ENCODE data around the gene FAM240A. TPM values are rescaled to one million over a fixed set of nuclear protein-coding genes. Genes with fewer than 3 reads are reported as not detected.

FAM240A gene
- total RNA-seq, 1 donor from 2014 or later, result not detected

DNA sequence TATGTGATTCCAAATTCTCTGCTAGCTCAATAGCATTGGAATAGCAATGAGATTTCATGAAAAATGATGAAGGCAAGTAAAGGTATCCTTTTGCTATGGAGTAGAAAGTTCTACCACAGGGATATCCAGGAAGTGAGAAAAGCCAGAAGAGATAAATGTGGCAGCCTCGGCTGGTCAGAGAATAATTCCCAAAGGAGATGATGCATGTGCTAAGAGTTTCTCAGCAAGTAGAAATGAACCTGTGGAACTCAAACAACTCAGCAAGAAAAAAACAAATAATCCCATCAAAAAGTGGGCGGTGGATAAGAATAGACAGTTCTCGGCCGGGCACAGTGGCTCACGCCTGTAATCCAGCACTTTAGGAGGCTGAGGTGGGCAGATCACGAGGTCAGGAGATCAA lies 42.9 kb downstream of the FAM240A start:
- no peaks in the 10 kb centered on the region for H4K20me1 ChIP-seq (ENCODE audit: low read depth)
- peaks cover 17% of the 10 kb centered on the region for H3K4me1 Mint-ChIP-seq
- TF ChIP-seq, protein P1, sequence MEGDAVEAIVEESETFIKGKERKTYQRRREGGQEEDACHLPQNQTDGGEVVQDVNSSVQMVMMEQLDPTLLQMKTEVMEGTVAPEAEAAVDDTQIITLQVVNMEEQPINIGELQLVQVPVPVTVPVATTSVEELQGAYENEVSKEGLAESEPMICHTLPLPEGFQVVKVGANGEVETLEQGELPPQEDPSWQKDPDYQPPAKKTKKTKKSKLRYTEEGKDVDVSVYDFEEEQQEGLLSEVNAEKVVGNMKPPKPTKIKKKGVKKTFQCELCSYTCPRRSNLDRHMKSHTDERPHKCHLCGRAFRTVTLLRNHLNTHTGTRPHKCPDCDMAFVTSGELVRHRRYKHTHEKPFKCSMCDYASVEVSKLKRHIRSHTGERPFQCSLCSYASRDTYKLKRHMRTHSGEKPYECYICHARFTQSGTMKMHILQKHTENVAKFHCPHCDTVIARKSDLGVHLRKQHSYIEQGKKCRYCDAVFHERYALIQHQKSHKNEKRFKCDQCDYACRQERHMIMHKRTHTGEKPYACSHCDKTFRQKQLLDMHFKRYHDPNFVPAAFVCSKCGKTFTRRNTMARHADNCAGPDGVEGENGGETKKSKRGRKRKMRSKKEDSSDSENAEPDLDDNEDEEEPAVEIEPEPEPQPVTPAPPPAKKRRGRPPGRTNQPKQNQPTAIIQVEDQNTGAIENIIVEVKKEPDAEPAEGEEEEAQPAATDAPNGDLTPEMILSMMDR (IDR thresholded peaks at IDR 0.05), result no peak
- no peak for TF ChIP-seq EZH2phosphoT487 (IDR thresholded peaks at IDR 0.05)
- no peak for TF ChIP-seq EZH2 (IDR thresholded peaks at IDR 0.05)
- no peaks in the 10 kb centered on the region for H3K36me3 Mint-ChIP-seq
- no peaks in the 10 kb centered on the region for H3K36me3 ChIP-seq
- no peak overlapping the region for H3K9ac ChIP-seq
- H3K27me3 Mint-ChIP-seq (ENCODE audit: insufficient read depth, low read depth), result peaks cover 3% of the 10 kb centered on the region
- H3K27ac Mint-ChIP-seq, result no peak overlapping the region
- no peak overlapping the region for H3K4me3 ChIP-seq
- peaks cover 12% of the 10 kb centered on the region for H3K9me3 Mint-ChIP-seq
- no peak overlapping the region for H3K4me2 ChIP-seq
- H3K9me3 ChIP-seq (ENCODE audit: low read depth), result no peaks in the 10 kb centered on the region
- no peaks in the 10 kb centered on the region for H3K27me3 ChIP-seq
- peaks cover 11% of the 10 kb centered on the region for H3F3A ChIP-seq (ENCODE audit: low read depth)
- H3K4me1 ChIP-seq, result peaks cover 27% of the 10 kb centered on the region
- no peaks in the 10 kb centered on the region for H3K79me2 ChIP-seq (ENCODE audit: low read depth)
- H3K27ac ChIP-seq, result no peak overlapping the region
- no peak for DNase-seq (ENCODE audit: low spot score)
- no peak overlapping the region for H3K4me3 Mint-ChIP-seq
- H2AFZ ChIP-seq (replicated peaks), result no peak overlapping the region

DNA sequence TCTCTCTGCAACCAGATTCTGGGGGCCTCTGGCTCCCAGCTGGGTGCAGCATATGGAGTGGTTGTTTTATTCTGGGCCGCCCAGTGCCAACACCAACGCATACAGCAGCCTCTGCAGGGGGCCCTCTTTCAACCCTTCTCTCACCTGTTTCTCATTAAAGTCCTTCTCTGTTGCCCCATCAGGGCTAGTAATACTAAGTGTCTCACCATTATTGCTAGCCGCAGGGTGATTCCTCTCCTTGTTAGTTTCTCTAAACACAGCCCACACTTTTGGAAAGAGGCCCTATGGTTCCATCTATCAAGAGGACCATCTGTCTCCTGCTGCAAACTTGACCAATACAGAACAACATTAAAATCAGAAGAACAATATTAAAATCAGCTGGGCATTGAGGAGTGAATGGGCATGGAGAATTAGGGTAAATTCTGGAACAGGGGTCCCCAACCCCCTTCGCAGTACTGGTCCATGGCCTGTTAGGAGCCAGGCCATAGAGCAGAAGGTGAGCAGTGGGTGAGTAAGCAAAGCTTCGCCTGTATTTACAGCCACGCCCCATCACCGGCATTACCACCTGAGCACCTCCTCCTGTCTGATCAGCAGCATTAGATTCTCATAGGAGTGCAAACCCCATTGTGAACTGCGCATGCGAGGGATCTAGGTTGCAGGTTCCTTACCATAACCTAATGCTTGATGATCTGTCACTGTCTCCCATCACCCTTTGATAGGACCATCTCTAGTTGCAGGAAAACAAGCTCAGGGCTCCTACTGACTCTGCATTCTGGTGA lies 44.6 kb downstream of the FAM240A start:
- Histone ChIP-seq H3K4me3 (no peak overlapping the region), H2AFZ (replicated peaks) (no peak overlapping the region), H3K4me1 (peaks cover 40% of the 10 kb centered on the region), H3K36me3 (no peaks in the 10 kb centered on the region), H3K9me3 (ENCODE audit: low read depth) (no peaks in the 10 kb centered on the region), H3F3A (ENCODE audit: low read depth) (peaks cover 11% of the 10 kb centered on the region), H4K20me1 (ENCODE audit: low read depth) (no peaks in the 10 kb centered on the region), H3K79me2 (ENCODE audit: low read depth) (no peaks in the 10 kb centered on the region), H3K4me2 (no peak overlapping the region), H3K9ac (no peak overlapping the region), H3K27me3 (no peaks in the 10 kb centered on the region), H3K27ac (no peak overlapping the region)
- no peaks in the 10 kb centered on the region for H3K36me3 Mint-ChIP-seq
- DNase-seq (ENCODE audit: low spot score), result no peak
- TF ChIP-seq EZH2 (IDR thresholded peaks at IDR 0.05) (no peak), EZH2phosphoT487 (IDR thresholded peaks at IDR 0.05) (no peak)
- TF ChIP-seq, protein P1 (IDR thresholded peaks at IDR 0.05), result no peak
- no peak overlapping the region for H3K4me3 Mint-ChIP-seq
- peaks cover 6% of the 10 kb centered on the region for H3K9me3 Mint-ChIP-seq
- no peak overlapping the region for H3K27ac Mint-ChIP-seq
- H3K27me3 Mint-ChIP-seq (ENCODE audit: insufficient read depth, low read depth), result peaks cover 9% of the 10 kb centered on the region
- peaks cover 33% of the 10 kb centered on the region for H3K4me1 Mint-ChIP-seq

DNA sequence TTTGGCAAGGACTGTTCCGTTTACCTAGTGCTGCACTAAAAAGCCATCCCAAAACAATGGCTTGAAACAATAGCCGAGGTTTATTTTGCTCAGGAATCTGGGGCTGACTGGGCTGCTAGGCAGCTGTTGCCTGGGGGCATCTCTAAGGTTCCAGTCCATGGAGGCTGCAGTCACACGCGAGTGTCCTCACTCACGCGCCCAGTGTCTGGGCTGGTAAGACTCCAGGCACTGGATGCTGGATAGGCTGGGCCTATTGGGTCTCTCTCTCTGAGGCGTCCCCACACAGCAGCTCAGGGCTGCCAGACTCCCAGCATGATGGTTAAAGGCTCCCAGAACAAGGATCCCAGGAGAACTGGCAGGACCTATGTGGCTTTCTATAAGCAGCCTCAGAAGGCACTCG lies 47.0 kb downstream of the FAM240A start:
- no peaks in the 10 kb centered on the region for H3K79me2 ChIP-seq (ENCODE audit: low read depth)
- no peaks in the 10 kb centered on the region for H3K27me3 ChIP-seq
- no peaks in the 10 kb centered on the region for H3K9me3 ChIP-seq (ENCODE audit: low read depth)
- Mint-ChIP-seq H3K27me3 (ENCODE audit: insufficient read depth, low read depth) (peaks cover 14% of the 10 kb centered on the region), H3K36me3 (no peaks in the 10 kb centered on the region), H3K27ac (peak overlapping the region; percentile 48), H3K4me1 (peaks cover 52% of the 10 kb centered on the region), H3K4me3 (no peak overlapping the region), H3K9me3 (no peaks in the 10 kb centered on the region)
- TF ChIP-seq, protein P1 (IDR thresholded peaks at IDR 0.05), result no peak
- peak overlapping the region; percentile 30 for H2AFZ ChIP-seq (replicated peaks)
- peak; percentile 55 for DNase-seq (ENCODE audit: low spot score)
- no peaks in the 10 kb centered on the region for H3K36me3 ChIP-seq
- H3K27ac ChIP-seq, result no peak overlapping the region
- peak overlapping the region; percentile 27 for H3K4me2 ChIP-seq
- H3K9ac ChIP-seq, result no peak overlapping the region
- H4K20me1 ChIP-seq (ENCODE audit: low read depth), result no peaks in the 10 kb centered on the region
- H3K4me3 ChIP-seq, result no peak overlapping the region
- peaks cover 11% of the 10 kb centered on the region for H3F3A ChIP-seq (ENCODE audit: low read depth)
- H3K4me1 ChIP-seq, result peaks cover 58% of the 10 kb centered on the region
